ENCODE data around the gene COIL. TPM values are rescaled to one million over a fixed set of nuclear protein-coding genes. Genes with fewer than 3 reads are reported as not detected.

The COIL gene
- total and polyA plus RNA-seq, 11 donors = 5.7 to 11.3 (median 7.8) TPM

- intact Hi-C loops (cut with DNase I) = loop anchor here in 1 of 10 donors (10.0 kb wide), 1 partner anchor 1108 kb away; the partner anchor contains the start of gene DYNLL2
- DNase-seq (no peak), ATAC-seq (peak in 3 of 4 donors; percentile 11 to 34 (median 23))
- no peaks in the 10 kb centered on the region for H3K27me3 ChIP-seq
- H3K27ac ChIP-seq = peak overlapping the region in 6 of 12 donors; percentile 50 to 79 (median 66)
- peak overlapping the region in 11 of 12 donors; percentile 52 to 80 (median 63) for H3K4me3 ChIP-seq
- WGBS, 4 donors = 44 to 56% (median 52%) methylated on average over 11 of the region's 11 CpGs
- H3K36me3 ChIP-seq = peaks cover 0 to 12% (median 10%) of the 10 kb centered on the region in 9 donors
- TF ChIP-seq POLR2A (IDR thresholded peaks at IDR 0.05) = no peak
- no peak for TF ChIP-seq CTCF (IDR thresholded peaks at IDR 0.05)
- no peaks in the 10 kb centered on the region for H3K9me3 ChIP-seq
- peaks cover 0 to 34% (median 11%) of the 10 kb centered on the region in 12 donors for H3K4me1 ChIP-seq
Observed at GRCh38 chr17:56976941-56977608, 16.2 kb upstream of the COIL start.

GRCh38 chr17:56975656-56976055 lies 14.8 kb upstream of the COIL start:
- H3K9me3 ChIP-seq = no peaks in the 10 kb centered on the region
- no peak overlapping the region for H3K27ac ChIP-seq
- intact Hi-C loops (cut with DNase I) = loop anchor here in 1 of 10 donors (10.0 kb wide), 1 partner anchor 1109 kb away; the partner anchor contains the start of gene DYNLL2
- no peak overlapping the region for H3K4me3 ChIP-seq
- peaks cover 0 to 23% (median 11%) of the 10 kb centered on the region in 12 donors for H3K4me1 ChIP-seq
- H3K36me3 ChIP-seq = no peaks in the 10 kb centered on the region
- 89 to 93% (median 90%) methylated on average over 2 of the region's 2 CpGs for WGBS, 4 donors
- no peak for DNase-seq
- TF ChIP-seq POLR2A (IDR thresholded peaks at IDR 0.05) = no peak
- no peak for TF ChIP-seq CTCF (IDR thresholded peaks at IDR 0.05)
- no peaks in the 10 kb centered on the region for H3K27me3 ChIP-seq
- no peak for ATAC-seq

- no peak for TF ChIP-seq CTCF (IDR thresholded peaks at IDR 0.05)
- TF ChIP-seq POLR2A (IDR thresholded peaks at IDR 0.05) = no peak
- intact Hi-C loops (cut with DNase I) = loop anchor here in 1 of 10 donors (10.0 kb wide), 1 partner anchor 1111 kb away; the partner anchor contains the start of gene DYNLL2
- WGBS, 4 donors = 85 to 92% (median 89%) methylated on average over 2 of the region's 2 CpGs
- DNase-seq = no peak
- H3K27ac ChIP-seq = no peak overlapping the region
- H3K4me3 ChIP-seq = no peak overlapping the region
- H3K9me3 ChIP-seq = no peaks in the 10 kb centered on the region
- no peaks in the 10 kb centered on the region for H3K36me3 ChIP-seq
- peaks cover 0 to 17% (median 9%) of the 10 kb centered on the region in 12 donors for H3K4me1 ChIP-seq
- ATAC-seq = no peak
- no peaks in the 10 kb centered on the region for H3K27me3 ChIP-seq
Observed at GRCh38 chr17:56974055-56974454, 13.2 kb upstream of the COIL start.

- Histone ChIP-seq H3K9me3 (no peaks in the 10 kb centered on the region), H3K4me3 (no peak overlapping the region), H3K27me3 (no peaks in the 10 kb centered on the region), H3K36me3 (no peaks in the 10 kb centered on the region), H3K4me1 (peaks cover 0 to 11% (median 3%) of the 10 kb centered on the region in 12 donors), H3K27ac (no peak overlapping the region)
- intact Hi-C loops (cut with DNase I) = loop anchor here in 1 of 10 donors (10.0 kb wide), 1 partner anchor 1111 kb away; the partner anchor contains the start of gene DYNLL2
- DNase-seq (no peak), ATAC-seq (no peak)
- TF ChIP-seq POLR2A (IDR thresholded peaks at IDR 0.05) = no peak
- TF ChIP-seq CTCF (IDR thresholded peaks at IDR 0.05) = no peak
- 84 to 87% (median 85%) methylated on average over 7 of the region's 7 CpGs for WGBS, 4 donors
Observed at GRCh38 chr17:56973520-56973919, 12.7 kb upstream of the COIL start.

Data from heart left ventricle (tissue), 16 donors.